Uterus (tissue), 2 donors: ENCODE results near the gene ADRA2A.

Source experiments
- CTCF ChIP-seq, 4 experiments: fragments of 200-600 bp in 2 of 4; fragments of 450-650 bp in 2 of 4; sonication (generic) in 2 of 4; IDR thresholded peaks; one replicate each; pipeline ENCODE4 v1.5.1; 2016 to 2019; ENCODE audit warnings: antibody characterized with exemption in 4 of 4, mild to moderate bottlenecking in 2 of 4, moderate library complexity in 1 of 4
- POLR2A ChIP-seq, 2 donors: fragments of 450-650 bp; IDR thresholded peaks; one replicate each; pipeline ENCODE4 v1.6.1; 2016; ENCODE audit warnings: antibody characterized with exemption in 2 of 2, mild to moderate bottlenecking in 1 of 2, moderate library complexity in 1 of 2

GRCh38 chr10:111122127-111122526 is 45.3 kb downstream of the ADRA2A start:
- TF ChIP-seq POLR2A (IDR thresholded peaks at IDR 0.05) (no peak), CTCF (IDR thresholded peaks at IDR 0.05) (no peak)
